Skeletal muscle satellite cell (primary cell): ENCODE results near the gene DPYD.

ENCODE experiments used
- H3K27me3 ChIP-seq: 2 replicates; pipeline ENCODE4 v1.7.0; 2013; ENCODE audit warnings: low read length; ENCODE audit not compliant: control insufficient read depth, insufficient read depth
- H3K36me3 ChIP-seq: 2 replicates; pipeline ENCODE4 v1.7.0; 2013; ENCODE audit warnings: mild to moderate bottlenecking, control low read depth, low read length; ENCODE audit not compliant: insufficient read depth
- H3K4me1 ChIP-seq: 2 replicates; pipeline ENCODE4 v1.7.0; 2013; ENCODE audit warnings: low read length; ENCODE audit not compliant: control insufficient read depth, insufficient read depth
- H3K4me2 ChIP-seq: 2 replicates; pipeline ENCODE4 v1.7.0; 2013; ENCODE audit warnings: mild to moderate bottlenecking, low read length
- H3K4me3 ChIP-seq: 2 replicates; pipeline ENCODE4 v1.7.0; 2013; ENCODE audit warnings: low read length
- H3K9ac ChIP-seq: 2 replicates; pipeline ENCODE4 v1.7.0; 2013; ENCODE audit warnings: mild to moderate bottlenecking, low read depth, low read length, moderate library complexity
- H3K9me3 ChIP-seq: replicated peaks from 2 replicates; pipeline ENCODE4 v1.7.0; 2013; ENCODE audit warnings: mild to moderate bottlenecking, control low read depth, low read length

The DPYD gene

GRCh38 chr1:97145321-97145956 is 775.4 kb downstream of the DPYD start:
- no peaks in the 10 kb centered on the region for H3K9me3 ChIP-seq
- H3K4me3 ChIP-seq = peak overlapping the region; percentile 34
- peaks cover 33% of the 10 kb centered on the region for H3K4me1 ChIP-seq
- H3K9ac ChIP-seq = peak overlapping the region; percentile 11
- peak overlapping the region; percentile 66 for H3K4me2 ChIP-seq
- no peaks in the 10 kb centered on the region for H3K27me3 ChIP-seq
- H3K36me3 ChIP-seq = no peaks in the 10 kb centered on the region

- Histone ChIP-seq H3K4me3 (peak overlapping the region; percentile 34), H3K4me2 (peak overlapping the region; percentile 66), H3K36me3 (no peaks in the 10 kb centered on the region), H3K4me1 (peaks cover 38% of the 10 kb centered on the region), H3K9me3 (no peaks in the 10 kb centered on the region), H3K9ac (peak overlapping the region; percentile 23), H3K27me3 (no peaks in the 10 kb centered on the region)
These were observed 776.3 kb downstream of the DPYD start for GRCh38 chr1:97144527-97144926.

GRCh38 chr1:97143236-97143882 is 777.5 kb downstream of the DPYD start:
- Histone ChIP-seq H3K4me1 (peaks cover 49% of the 10 kb centered on the region), H3K4me3 (no peak overlapping the region), H3K9me3 (no peaks in the 10 kb centered on the region), H3K27me3 (no peaks in the 10 kb centered on the region), H3K36me3 (no peaks in the 10 kb centered on the region), H3K9ac (peak overlapping the region; percentile 23), H3K4me2 (peak overlapping the region; percentile 43)

GRCh38 chr1:97140611-97141010 is 780.2 kb downstream of the DPYD start:
- H3K9me3 ChIP-seq = no peaks in the 10 kb centered on the region
- peaks cover 46% of the 10 kb centered on the region for H3K4me1 ChIP-seq
- H3K27me3 ChIP-seq = no peaks in the 10 kb centered on the region
- no peak overlapping the region for H3K9ac ChIP-seq
- no peak overlapping the region for H3K4me2 ChIP-seq
- H3K4me3 ChIP-seq = no peak overlapping the region
- no peaks in the 10 kb centered on the region for H3K36me3 ChIP-seq

GRCh38 chr1:97139512-97139911 is 781.3 kb downstream of the DPYD start:
- Histone ChIP-seq H3K36me3 (no peaks in the 10 kb centered on the region), H3K4me1 (peaks cover 36% of the 10 kb centered on the region), H3K4me2 (no peak overlapping the region), H3K9me3 (no peaks in the 10 kb centered on the region), H3K9ac (no peak overlapping the region), H3K4me3 (no peak overlapping the region), H3K27me3 (no peaks in the 10 kb centered on the region)

GRCh38 chr1:97138515-97139032 is 782.3 kb downstream of the DPYD start:
- no peaks in the 10 kb centered on the region for H3K36me3 ChIP-seq
- no peaks in the 10 kb centered on the region for H3K27me3 ChIP-seq
- peak overlapping the region; percentile 58 for H3K4me2 ChIP-seq
- no peak overlapping the region for H3K9ac ChIP-seq
- no peaks in the 10 kb centered on the region for H3K9me3 ChIP-seq
- peaks cover 27% of the 10 kb centered on the region for H3K4me1 ChIP-seq
- H3K4me3 ChIP-seq = no peak overlapping the region

- no peak overlapping the region for H3K4me3 ChIP-seq
- peaks cover 21% of the 10 kb centered on the region for H3K4me1 ChIP-seq
- H3K4me2 ChIP-seq = peak overlapping the region; percentile 58
- no peaks in the 10 kb centered on the region for H3K36me3 ChIP-seq
- no peaks in the 10 kb centered on the region for H3K27me3 ChIP-seq
- H3K9ac ChIP-seq = no peak overlapping the region
- H3K9me3 ChIP-seq = no peaks in the 10 kb centered on the region
These were observed 782.8 kb downstream of the DPYD start for GRCh38 chr1:97137862-97138514.

GRCh38 chr1:97136996-97137395 is 783.8 kb downstream of the DPYD start:
- Histone ChIP-seq H3K9me3 (no peaks in the 10 kb centered on the region), H3K4me2 (no peak overlapping the region), H3K4me3 (no peak overlapping the region), H3K36me3 (no peaks in the 10 kb centered on the region), H3K27me3 (no peaks in the 10 kb centered on the region), H3K9ac (no peak overlapping the region), H3K4me1 (peaks cover 21% of the 10 kb centered on the region)

GRCh38 chr1:97135972-97136371 is 784.9 kb downstream of the DPYD start:
- no peaks in the 10 kb centered on the region for H3K36me3 ChIP-seq
- no peak overlapping the region for H3K4me2 ChIP-seq
- H3K9me3 ChIP-seq = no peaks in the 10 kb centered on the region
- H3K9ac ChIP-seq = no peak overlapping the region
- peaks cover 21% of the 10 kb centered on the region for H3K4me1 ChIP-seq
- H3K4me3 ChIP-seq = no peak overlapping the region
- no peaks in the 10 kb centered on the region for H3K27me3 ChIP-seq

- Histone ChIP-seq H3K4me1 (no peaks in the 10 kb centered on the region), H3K4me2 (no peak overlapping the region), H3K27me3 (no peaks in the 10 kb centered on the region), H3K9ac (no peak overlapping the region), H3K4me3 (no peak overlapping the region), H3K9me3 (no peaks in the 10 kb centered on the region), H3K36me3 (no peaks in the 10 kb centered on the region)
These were observed 792.4 kb downstream of the DPYD start for GRCh38 chr1:97128426-97128825.

- H3K4me3 ChIP-seq = no peak overlapping the region
- H3K4me2 ChIP-seq = no peak overlapping the region
- no peaks in the 10 kb centered on the region for H3K36me3 ChIP-seq
- H3K4me1 ChIP-seq = no peaks in the 10 kb centered on the region
- no peaks in the 10 kb centered on the region for H3K9me3 ChIP-seq
- H3K27me3 ChIP-seq = no peaks in the 10 kb centered on the region
- H3K9ac ChIP-seq = no peak overlapping the region
These were observed 797.0 kb downstream of the DPYD start for GRCh38 chr1:97123717-97124431.
